LNCaP clone FGC (cell line): ENCODE results near the gene THOC3.
"Not testable (repeated sequence)": the region's sequence is repeated elsewhere in the genome, so short reads cannot be mapped to it uniquely, and the experiment has no call there.

Experiments used
- DNase-seq: peaks from one replicate; pipeline ENCODE4 v3.0.0-alpha.2; 2011; ENCODE audit warnings: low read depth
- H3K4me3 ChIP-seq: 2 replicates; pipeline ENCODE4 v1.5.1; 2011; ENCODE audit warnings: mild to moderate bottlenecking, low read depth, low read length, control low read depth

The THOC3 gene, protein sequence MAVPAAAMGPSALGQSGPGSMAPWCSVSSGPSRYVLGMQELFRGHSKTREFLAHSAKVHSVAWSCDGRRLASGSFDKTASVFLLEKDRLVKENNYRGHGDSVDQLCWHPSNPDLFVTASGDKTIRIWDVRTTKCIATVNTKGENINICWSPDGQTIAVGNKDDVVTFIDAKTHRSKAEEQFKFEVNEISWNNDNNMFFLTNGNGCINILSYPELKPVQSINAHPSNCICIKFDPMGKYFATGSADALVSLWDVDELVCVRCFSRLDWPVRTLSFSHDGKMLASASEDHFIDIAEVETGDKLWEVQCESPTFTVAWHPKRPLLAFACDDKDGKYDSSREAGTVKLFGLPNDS

DNA sequence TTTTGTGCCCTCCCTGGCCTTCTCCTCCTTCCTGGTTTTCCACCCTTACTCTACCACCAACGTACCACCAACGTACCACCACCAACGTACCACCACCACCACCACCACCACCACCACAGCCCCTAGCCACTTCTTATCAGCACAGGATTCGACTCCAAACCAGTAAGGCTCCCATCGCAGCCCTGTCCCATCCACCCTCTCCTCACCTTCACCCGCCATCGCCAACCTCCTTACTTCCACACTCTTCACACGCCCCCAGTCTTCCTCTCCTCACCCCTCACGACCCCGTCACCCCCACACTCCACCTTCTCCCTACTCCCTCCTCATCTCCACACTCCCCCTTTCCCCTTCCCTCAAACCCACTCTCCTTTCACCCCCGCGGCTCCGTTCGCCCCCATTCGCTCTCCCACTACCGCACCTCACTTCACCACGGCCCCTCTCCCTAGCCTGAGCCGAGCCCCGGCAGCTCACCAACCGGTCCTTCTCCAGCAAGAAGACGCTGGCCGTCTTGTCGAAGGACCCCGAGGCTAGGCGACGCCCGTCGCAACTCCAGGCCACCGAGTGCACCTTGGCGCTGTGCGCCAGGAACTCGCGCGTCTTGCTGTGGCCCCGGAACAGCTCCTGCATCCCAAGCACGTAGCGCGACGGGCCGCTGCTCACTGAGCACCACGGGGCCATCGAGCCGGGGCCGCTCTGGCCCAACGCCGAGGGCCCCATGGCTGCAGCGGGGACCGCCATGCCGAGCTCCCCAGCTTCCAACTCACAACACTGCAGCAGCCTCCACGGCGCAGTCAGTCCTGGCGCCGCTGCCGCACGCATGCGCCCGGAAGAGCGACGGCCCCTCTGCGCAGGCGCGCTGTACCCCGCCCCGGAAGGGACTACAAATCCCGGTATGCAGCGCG, at the start of gene THOC3:
TSS of gene THOC3 (minus strand) at position 845 of the 902 bp plus-strand sequence. CDS start at position 738, 107 bp downstream.
- peak within 1 kb of the TSS; percentile 65 for H3K4me3 ChIP-seq
- DNase-seq: not testable (repeated sequence)

DNA sequence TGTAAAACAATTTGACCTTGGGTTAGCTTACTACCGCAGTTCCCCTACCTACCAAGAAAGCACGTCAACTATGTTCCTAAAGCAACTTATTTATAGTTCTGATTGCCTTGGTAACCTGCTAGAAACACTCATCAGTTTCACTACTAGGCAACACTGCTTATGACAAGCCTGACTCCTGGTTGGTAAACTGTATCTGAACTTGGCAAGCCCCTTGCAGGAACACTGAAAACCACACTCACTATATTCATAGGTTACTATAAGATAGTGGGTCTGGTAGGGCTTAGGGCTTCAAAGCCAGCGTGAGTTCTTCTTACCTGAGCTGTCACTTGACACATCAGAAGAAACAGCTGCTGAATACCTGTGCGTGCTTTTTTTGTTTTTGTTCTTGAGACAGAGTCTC, 49.2 kb upstream of the THOC3 start:
- not testable (repeated sequence) for DNase-seq, H3K4me3 ChIP-seq

DNA sequence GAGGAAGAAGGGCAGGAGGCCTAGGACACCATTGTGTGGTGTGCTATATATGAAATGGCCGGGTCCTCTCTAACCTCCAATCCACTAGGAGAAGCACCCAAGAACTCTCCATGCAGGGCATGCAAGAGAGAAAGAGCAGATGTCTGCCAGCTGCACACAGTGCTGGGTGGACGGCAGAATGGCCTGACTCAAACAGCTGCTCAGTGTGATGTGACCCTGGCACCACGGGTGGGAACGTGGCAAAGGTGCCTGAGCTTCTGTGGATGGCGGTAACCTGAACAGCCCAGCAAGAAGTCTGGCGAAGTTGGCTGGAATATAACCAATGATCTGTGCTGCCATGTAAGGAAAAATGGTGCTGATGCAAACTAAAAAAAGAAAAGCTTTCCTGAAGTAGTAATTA, 46.2 kb upstream of the THOC3 start:
- not testable (repeated sequence) for DNase-seq, H3K4me3 ChIP-seq

DNA sequence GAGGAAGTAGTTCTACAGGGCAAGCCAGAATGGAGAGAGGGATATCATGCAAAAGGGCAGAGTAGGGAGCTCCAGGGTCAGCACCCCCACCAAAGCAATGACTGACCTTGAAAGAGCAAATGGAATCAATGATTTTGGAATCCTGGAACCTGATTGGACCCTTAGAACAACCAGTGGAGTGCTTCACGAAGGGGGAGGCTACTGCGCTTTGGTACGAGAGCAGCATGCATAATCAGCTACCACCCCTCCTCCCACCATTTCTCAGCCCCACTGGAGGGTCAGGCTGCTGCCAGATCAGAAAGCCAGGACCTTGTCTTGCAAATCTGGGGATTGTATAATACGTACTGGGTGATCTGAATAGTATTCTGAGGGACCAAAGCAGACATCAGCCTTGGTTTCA, 43.0 kb upstream of the THOC3 start:
- H3K4me3 ChIP-seq, DNase-seq: not testable (repeated sequence)

DNA sequence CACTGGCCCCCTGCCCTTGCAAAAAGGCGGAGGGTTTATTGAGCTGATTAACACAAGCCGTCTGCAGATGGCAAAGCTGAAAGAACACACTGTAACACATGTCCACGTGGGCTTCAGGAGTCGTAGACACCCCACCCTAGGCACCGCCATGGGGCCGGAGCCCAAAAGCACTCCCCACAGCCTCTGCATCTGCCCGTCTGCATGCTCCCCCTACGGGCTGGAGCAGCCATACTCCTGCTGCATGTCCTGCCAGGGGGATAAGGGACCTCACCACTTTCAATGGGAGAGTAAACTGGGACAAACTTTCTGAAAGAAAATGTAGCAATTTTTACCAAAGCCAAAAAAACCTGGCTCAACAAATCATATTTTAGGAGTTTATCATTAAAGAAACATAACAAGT, 42.1 kb upstream of the THOC3 start:
- DNase-seq, H3K4me3 ChIP-seq: not testable (repeated sequence)

DNA sequence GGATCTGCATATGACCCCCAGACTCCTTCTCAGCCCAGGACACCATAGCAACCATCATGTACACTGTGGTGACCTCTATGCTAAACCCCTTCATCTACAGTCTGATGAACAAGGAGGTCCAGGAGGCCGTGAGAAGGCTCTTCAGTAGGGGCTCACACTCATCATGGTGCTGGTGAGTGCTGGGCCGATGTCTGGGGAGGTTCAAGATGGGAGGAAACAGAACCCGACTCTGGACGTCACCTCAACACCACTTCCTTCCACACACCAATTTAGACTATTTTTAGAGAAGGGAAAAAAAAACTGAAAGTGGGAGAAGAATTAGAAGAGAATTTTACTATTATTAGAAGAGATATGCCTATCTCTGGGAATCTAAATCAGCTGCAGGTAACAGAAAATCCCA, 39.1 kb upstream of the THOC3 start:
- DNase-seq, H3K4me3 ChIP-seq: not testable (repeated sequence)

DNA sequence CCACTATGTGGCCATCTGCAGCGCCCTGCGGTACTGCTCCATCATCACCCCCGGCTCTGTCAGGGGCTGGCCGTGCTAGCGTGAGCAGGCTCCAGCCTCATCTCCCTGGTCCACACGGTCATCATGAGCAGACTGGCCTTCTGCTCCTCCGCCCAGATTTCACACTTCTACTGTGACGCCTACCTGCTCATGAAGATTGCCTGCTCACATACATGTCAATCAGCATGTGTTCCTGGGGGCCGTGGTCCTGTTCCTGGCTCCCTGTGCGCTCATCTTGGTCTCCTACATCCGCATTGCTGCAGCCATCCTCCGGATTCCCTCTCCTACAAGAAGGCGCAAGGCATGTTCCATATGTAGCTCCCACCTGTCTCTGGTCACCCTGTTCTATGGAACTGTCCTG, 38.7 kb upstream of the THOC3 start:
- DNase-seq, H3K4me3 ChIP-seq: not testable (repeated sequence)

DNA sequence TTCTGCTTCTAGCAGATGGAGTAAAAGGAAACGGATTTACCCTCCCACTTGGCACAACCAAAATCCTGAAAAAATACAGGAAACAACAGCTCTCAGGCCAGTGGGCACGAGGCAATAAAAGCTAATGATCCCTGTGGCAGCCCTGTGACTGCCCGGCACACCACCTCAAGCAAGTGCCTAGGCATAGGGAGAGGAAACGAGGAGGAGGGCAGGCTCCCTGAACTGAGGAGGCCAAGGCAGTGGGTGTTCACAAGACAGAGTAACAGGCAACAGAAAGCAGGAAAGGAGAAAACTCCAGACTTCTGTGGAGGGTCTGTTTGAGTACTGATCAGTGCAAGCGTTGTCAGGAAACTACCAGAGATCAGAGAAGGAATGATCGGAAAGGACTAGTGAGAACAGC, 29.9 kb upstream of the THOC3 start:
- DNase-seq, H3K4me3 ChIP-seq: not testable (repeated sequence)

DNA sequence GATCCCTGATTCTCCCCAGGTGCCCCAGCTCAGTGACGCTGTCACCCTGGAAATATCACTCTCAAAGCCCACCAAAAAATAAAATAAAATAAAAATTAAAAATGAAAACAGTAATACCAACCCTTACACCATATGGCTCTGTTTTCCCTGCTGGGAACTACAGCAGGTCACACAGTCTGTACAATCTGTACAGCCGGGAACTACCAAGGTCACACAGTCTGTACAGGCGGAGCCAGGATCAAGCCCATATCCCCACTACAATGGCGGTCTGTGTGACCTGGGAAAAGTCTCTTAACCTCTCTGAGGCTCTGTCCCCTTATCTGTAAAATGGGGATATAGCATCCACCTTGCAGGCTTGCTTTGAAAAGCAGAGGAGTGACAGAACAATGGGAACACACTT, 29.4 kb upstream of the THOC3 start:
- DNase-seq, H3K4me3 ChIP-seq: not testable (repeated sequence)

DNA sequence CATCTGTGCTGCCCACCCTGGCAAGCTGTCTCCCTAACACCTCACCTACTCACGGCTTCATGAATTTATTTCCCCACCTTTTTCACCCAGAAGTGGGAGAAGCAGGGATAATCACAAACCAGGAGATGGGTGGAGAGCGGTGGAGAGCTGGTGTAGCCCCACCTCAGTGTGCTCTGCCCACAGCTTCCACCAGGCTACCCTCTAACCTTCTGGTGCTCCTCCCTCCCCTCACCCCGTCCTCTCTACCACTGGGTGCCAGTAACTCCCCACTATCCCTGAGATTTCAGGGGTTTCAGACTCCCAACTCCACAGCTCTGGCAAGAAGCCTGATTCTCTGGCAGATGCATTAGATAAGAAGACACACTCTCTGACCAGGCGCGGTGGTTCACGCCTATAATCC, 28.7 kb upstream of the THOC3 start:
- H3K4me3 ChIP-seq, DNase-seq: not testable (repeated sequence)

DNA sequence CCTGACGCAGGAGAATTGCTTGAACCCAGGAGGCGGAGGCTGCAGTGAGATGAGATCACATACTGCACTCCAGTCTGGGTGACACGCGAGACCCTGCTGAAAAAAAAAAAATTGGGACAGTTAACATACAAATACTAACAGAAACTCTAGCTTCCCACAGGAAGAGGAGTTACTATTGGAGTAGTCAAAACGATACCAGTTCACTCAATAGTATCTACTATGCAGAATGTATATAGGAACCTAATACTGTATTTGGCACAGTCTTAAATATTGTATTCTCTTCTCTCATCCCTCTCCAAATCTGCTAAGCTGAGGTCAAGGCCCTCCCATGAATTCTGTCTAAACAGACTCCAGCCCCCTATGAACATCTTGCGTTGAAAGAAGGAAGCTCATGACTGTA, 27.4 kb upstream of the THOC3 start:
- H3K4me3 ChIP-seq, DNase-seq: not testable (repeated sequence)

DNA sequence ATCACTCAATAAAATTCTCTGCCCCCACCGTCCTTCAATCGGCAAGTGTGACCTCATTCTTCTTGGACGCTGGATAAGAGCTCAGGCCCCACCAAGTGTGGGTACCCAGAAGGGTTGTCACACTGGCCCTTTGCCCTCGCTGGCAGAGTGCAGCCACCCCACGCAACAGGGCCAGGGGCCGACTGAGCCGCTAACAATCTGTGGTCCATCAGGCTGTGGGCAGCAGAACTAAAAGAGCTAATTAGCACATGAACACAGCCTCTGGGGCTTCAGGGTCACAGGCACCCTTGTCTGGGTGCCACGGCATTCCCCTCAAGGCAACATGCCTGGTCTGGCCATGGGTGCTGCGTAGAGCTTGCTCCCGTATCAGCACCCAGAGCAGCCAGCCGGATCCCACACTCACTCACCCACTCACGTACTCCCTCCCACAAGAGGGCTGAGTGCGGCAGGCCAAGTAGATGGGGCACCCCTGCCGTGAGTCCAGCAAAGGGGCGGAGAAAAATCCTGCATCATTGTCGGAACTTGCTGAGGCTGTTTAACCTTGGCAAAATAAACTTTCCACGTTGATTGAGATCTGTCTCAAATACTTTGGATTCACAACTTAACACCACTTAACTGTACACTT, 11.4 kb upstream of the THOC3 start:
- DNase-seq, H3K4me3 ChIP-seq: not testable (repeated sequence)

DNA sequence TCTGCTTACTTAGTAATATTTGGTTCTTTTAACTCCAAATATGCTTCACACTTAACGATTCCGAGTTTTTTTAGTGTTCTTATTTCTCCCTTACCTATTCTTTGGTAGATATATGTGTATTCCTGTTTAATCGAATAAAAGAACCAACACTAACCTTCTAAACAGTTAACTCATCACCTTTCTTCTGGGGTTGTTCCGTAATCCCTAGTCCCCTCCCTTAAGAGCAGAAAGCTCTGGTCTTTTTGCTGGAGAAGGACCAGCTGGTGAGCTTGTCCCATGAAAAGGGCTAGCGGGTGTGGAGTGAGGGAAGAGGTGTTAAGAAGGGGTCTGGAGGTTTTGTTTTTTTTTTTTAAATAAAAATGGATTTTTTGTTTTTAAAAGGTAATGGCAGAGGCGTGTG, 266 bp upstream of the THOC3 start:
- DNase-seq: not testable (repeated sequence)
- peak overlapping the region; percentile 65 for H3K4me3 ChIP-seq

DNA sequence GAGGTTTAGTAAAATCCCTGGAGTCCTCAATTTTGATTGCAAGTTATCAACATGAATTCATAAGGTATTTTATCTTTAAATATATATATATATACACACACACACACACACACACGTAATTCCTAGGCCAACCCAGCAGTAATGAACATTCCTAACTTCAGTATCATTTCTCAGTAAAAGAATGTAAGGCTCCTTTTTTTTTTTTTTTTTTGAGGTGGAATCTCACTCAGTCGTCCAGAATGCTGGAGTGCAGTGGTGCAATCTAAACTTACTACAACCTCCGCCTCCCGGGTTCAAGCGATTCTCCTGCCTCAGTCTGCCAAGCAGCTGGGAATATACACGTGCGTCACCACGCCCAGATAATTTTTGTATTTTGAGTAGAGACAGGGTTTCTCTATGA, 5.8 kb downstream of the THOC3 start:
- not testable (repeated sequence) for H3K4me3 ChIP-seq, DNase-seq

DNA sequence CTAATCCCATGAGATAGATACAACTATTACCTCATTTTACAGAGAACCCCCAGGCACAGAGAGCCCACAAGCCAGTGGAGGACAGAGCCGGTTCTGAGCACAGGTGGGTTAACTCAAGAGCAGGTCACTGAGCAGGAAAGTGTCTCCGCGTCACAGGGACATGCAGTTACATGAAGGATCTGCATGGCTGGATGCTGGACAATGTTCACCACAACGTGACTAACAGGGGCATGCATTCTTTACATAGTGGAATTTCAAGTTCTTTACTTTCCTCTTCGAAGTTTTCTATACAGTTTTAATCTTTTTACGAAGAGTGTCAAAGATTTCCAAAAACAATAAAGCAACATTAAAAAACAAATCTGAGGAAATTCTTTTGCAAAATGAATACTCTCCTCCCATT, 7.9 kb downstream of the THOC3 start:
- DNase-seq, H3K4me3 ChIP-seq: not testable (repeated sequence)

DNA sequence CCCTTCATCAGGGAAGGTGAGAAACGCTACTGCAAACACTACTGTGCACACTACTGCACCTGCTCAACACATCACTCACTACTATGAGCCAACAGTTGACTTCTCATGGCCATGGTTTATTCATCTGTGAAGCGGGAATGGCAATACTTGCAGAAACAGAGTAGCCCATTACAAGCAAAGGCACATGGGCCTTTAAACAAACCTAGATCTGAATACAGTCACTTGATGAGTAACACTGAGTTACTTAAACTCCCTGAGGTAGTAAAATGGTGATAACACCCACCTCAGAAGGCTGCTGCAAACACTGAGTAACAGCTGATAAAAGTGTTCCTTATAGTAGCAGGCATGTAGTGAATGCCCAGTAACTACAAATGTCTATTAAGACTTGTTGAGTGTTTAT, 9.6 kb downstream of the THOC3 start:
- DNase-seq: not testable (repeated sequence)

DNA sequence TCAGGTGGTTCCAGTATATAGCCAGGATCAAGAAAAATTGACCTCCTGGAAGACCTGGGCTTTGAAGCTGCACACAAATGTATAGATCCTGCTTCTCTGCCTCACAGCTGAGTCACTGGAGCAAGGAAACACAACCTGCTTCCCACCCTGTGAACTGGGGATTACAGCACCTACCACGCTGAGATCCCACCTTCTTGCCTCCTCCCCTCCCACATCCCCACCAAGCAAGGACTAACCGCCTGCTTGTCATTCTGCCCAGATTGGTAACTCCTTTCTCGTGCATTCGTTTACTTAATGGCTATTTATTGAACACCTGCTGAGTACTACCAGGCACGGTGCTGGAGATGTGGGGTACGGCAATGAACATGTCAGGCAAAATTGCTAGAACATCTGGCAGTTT, 14.0 kb downstream of the THOC3 start:
- not testable (repeated sequence) for DNase-seq, H3K4me3 ChIP-seq

More for the DNA sequence above, 9.6 kb downstream of the THOC3 start:
- H3K4me3 ChIP-seq: not testable (repeated sequence)

DNA sequence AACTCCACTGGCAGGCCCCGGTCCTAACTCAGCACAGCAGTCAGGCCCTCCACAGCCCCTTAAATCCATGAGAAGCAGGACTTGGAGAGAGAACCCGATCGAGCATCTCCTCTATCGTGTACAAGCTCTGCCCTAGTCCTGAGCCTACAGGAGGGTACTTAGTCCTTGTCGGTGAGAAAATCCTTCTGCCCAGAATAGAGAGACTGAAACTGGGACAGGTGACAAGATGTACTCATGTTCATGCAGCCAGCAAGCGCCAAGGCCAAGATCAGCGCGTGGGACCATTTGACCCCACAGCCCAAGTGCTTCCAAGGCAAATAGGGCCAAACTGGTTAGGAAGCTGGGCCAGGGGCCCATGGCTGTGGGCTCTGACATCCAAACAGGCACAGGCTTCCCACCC, 15.3 kb downstream of the THOC3 start:
- not testable (repeated sequence) for DNase-seq, H3K4me3 ChIP-seq

DNA sequence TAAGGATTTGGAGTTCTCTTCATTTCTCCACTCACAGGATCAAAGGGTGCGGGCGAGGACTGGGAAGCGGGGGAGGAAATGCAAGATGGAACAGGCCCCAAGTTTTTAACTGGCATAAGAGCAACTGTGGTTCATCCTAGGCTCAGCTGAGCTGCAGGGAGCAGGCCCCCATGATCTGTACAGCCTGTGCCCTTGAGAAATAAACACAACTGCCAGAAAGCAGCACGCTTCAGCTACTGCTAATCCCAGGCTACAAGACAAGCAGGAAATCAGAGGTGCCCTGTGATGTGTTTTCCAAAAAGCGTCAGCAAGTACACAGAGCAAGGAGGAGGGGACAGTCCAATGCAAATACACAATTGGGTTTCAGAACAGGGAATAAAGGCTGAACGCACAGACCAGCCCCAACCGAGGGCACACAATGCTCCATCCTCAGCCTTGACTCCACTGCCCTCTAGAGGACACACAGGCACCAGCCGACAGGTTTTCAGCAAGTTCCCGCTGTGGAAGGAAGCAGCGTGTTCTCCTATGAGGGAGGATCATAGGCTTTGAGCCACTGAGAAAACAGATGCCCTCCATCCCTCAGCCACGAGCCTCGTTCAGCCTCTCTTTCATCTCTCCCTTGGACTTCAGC, 16.7 kb downstream of the THOC3 start:
- not testable (repeated sequence) for DNase-seq, H3K4me3 ChIP-seq
